Suprapubic skin (tissue), 4 donors: ENCODE results near the gene PREPL.

Experiments
- CTCF ChIP-seq, 2 donors: fragments of 200-600 bp in 1 of 2; fragments of 450-650 bp in 1 of 2; sonication (generic) in 1 of 2; IDR thresholded peaks; one replicate each; pipeline ENCODE4 v1.5.1; 2016 to 2019; ENCODE audit warnings: antibody characterized with exemption in 2 of 2, mild to moderate bottlenecking in 1 of 2, moderate library complexity in 1 of 2
- EP300 ChIP-seq: sonication (generic); formaldehyde crosslinking; IDR thresholded peaks from one replicate; pipeline ENCODE4 v1.6.1; 2017; ENCODE audit warnings: antibody characterized with exemption
- POLR2A ChIP-seq, 2 donors: fragments of 450-650 bp; IDR thresholded peaks; one replicate each; pipeline ENCODE4 v1.6.1; 2017; ENCODE audit warnings: antibody characterized with exemption in 2 of 2, mild to moderate bottlenecking in 2 of 2, moderate library complexity in 2 of 2
- POLR2AphosphoS5 ChIP-seq, 3 donors: sonication (generic); formaldehyde crosslinking; IDR thresholded peaks; one replicate each; pipeline ENCODE4 v1.6.1; 2017; ENCODE audit warnings: antibody characterized with exemption in 3 of 3

DNA sequence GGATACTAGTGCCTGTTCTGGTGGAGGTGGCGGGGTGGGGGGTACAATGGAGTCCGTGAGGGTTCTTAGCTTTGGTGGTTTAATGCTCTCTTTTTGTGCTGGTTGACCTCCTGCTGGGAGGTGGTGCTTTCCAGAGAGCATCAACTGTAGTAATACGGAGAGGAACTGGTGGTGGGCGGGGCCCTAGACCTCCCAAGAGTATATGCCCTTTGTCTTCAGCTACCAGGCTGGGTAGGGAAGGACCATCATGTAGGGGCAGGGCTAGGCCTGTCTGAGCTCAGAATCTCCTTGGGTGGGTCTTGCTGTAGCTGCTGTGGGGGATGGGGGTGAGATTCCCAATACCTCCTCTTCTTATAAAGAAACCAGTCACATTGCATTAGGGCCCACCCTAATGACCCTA is 27.6 kb upstream of the PREPL start:
- no peak for TF ChIP-seq EP300
- no peak for TF ChIP-seq POLR2A (IDR thresholded peaks at IDR 0.05)
- TF ChIP-seq CTCF (IDR thresholded peaks at IDR 0.05) = no peak
- no peak for TF ChIP-seq POLR2AphosphoS5 (IDR thresholded peaks at IDR 0.05)
